GM21723 (cell line): ENCODE data around the gene MYO5C.

Source experiments
- ATAC-seq: cut with Tn5 transposase; IDR thresholded peaks from one replicate; pipeline ENCODE4 v1.9.1; 2021; ENCODE audit warnings: mild to moderate bottlenecking, moderate library complexity; ENCODE audit not compliant: unreplicated experiment

The MYO5C gene

GRCh38 chr15:52154896-52155865 lies 140.4 kb downstream of the MYO5C start:
- ATAC-seq: no peak

GRCh38 chr15:52153900-52154895 lies 141.4 kb downstream of the MYO5C start:
- no peak for ATAC-seq

- no peak for ATAC-seq
Measured at GRCh38 chr15:52151353-52151752, 144.3 kb downstream of the MYO5C start.

GRCh38 chr15:52150871-52151270 lies 144.7 kb downstream of the MYO5C start:
- no peak for ATAC-seq

GRCh38 chr15:52150043-52150825 lies 145.4 kb downstream of the MYO5C start:
- ATAC-seq: no peak

GRCh38 chr15:52148403-52148802 lies 147.2 kb downstream of the MYO5C start:
- ATAC-seq: no peak

GRCh38 chr15:52146776-52147175 lies 148.8 kb downstream of the MYO5C start:
- ATAC-seq: no peak

GRCh38 chr15:52146261-52146660 lies 149.3 kb downstream of the MYO5C start:
- no peak for ATAC-seq

- no peak for ATAC-seq
Measured at GRCh38 chr15:52144656-52145178, 150.9 kb downstream of the MYO5C start.

GRCh38 chr15:52143873-52144272 lies 151.7 kb downstream of the MYO5C start:
- no peak for ATAC-seq
